Suprapubic skin (tissue), 4 donors: ENCODE data around the gene PPP2R3B. TPM values are rescaled to one million over a fixed set of nuclear protein-coding genes. Genes with fewer than 3 reads are reported as not detected.
"Not testable (repeated sequence)": the region's sequence is repeated elsewhere in the genome, so short reads cannot be mapped to it uniquely, and the experiment has no call there.

Experiments
- DNase-seq, 2 donors: peaks; one replicate each; pipeline ENCODE4 v3.0.0-alpha.2; 2019; ENCODE audit warnings: low spot score in 2 of 2
- H3K27ac ChIP-seq: fragments of 200-600 bp; sonication (generic); one replicate; pipeline ENCODE4 v1.5.1; 2019
- H3K27me3 ChIP-seq: fragments of 200-600 bp; sonication (generic); one replicate; pipeline ENCODE4 v1.5.1; 2019
- H3K36me3 ChIP-seq: fragments of 200-600 bp; sonication (generic); one replicate; pipeline ENCODE4 v1.5.1; 2019
- H3K4me1 ChIP-seq: fragments of 200-600 bp; sonication (generic); one replicate; pipeline ENCODE4 v1.5.1; 2019
- H3K4me3 ChIP-seq: fragments of 200-600 bp; sonication (generic); one replicate; pipeline ENCODE4 v1.5.1; 2019; ENCODE audit warnings: mild to moderate bottlenecking
- H3K9me3 ChIP-seq: fragments of 200-600 bp; sonication (generic); one replicate; pipeline ENCODE4 v1.5.1; 2019
- CTCF ChIP-seq, 2 donors: fragments of 200-600 bp in 1 of 2; fragments of 450-650 bp in 1 of 2; sonication (generic) in 1 of 2; IDR thresholded peaks; one replicate each; pipeline ENCODE4 v1.5.1; 2016 to 2019; ENCODE audit warnings: antibody characterized with exemption in 2 of 2, mild to moderate bottlenecking in 1 of 2, moderate library complexity in 1 of 2
- EP300 ChIP-seq: sonication (generic); formaldehyde crosslinking; IDR thresholded peaks from one replicate; pipeline ENCODE4 v1.6.1; 2017; ENCODE audit warnings: antibody characterized with exemption
- POLR2A ChIP-seq, 2 donors: fragments of 450-650 bp; IDR thresholded peaks; one replicate each; pipeline ENCODE4 v1.6.1; 2017; ENCODE audit warnings: antibody characterized with exemption in 2 of 2, mild to moderate bottlenecking in 2 of 2, moderate library complexity in 2 of 2
- POLR2AphosphoS5 ChIP-seq, 3 donors: sonication (generic); formaldehyde crosslinking; IDR thresholded peaks; one replicate each; pipeline ENCODE4 v1.6.1; 2017; ENCODE audit warnings: antibody characterized with exemption in 3 of 3
- WGBS: methylation state at CpG from one replicate; pipeline ENCODE4 v1.1.5; 2018; 5-methylcytosine and 5-hydroxymethylcytosine counted together
- total RNA-seq, 4 donors: library from RNA; depleted of rRNA; stranded (reverse); fragments of >200 nt; gene quantifications; one replicate each; pipeline ENCODE4 v1.1.0, GENCODE V29; 2016

Gene PPP2R3B
- total RNA-seq, 4 donors from 2014 or later, result 31.8 to 79.6 (median 47.1) TPM

GRCh38 chrX:352181-352580 lies 34.5 kb downstream of the PPP2R3B start:
- Histone ChIP-seq H3K4me3 (no peak overlapping the region), H3K27me3 (no peaks in the 10 kb centered on the region), H3K4me1 (no peaks in the 10 kb centered on the region), H3K36me3 (peaks cover 29% of the 10 kb centered on the region), H3K27ac (no peak overlapping the region), H3K9me3 (no peaks in the 10 kb centered on the region)
- TF ChIP-seq CTCF (IDR thresholded peaks at IDR 0.05) (no peak), EP300 (no peak), POLR2AphosphoS5 (IDR thresholded peaks at IDR 0.05) (no peak), POLR2A (IDR thresholded peaks at IDR 0.05) (no peak)
- DNase-seq, result no peak
- 95% methylated on average over 27 of the region's 27 CpGs for WGBS

- Histone ChIP-seq H3K36me3 (peaks cover 33% of the 10 kb centered on the region), H3K27ac (no peak overlapping the region), H3K4me3 (no peak overlapping the region), H3K4me1 (no peaks in the 10 kb centered on the region), H3K9me3 (no peaks in the 10 kb centered on the region), H3K27me3 (no peaks in the 10 kb centered on the region)
- no peak for TF ChIP-seq POLR2AphosphoS5 (IDR thresholded peaks at IDR 0.05)
- TF ChIP-seq CTCF (IDR thresholded peaks at IDR 0.05), result no peak
- no peak for TF ChIP-seq EP300
- no peak for TF ChIP-seq POLR2A (IDR thresholded peaks at IDR 0.05)
- 98% methylated on average over 10 of the region's 10 CpGs for WGBS
- peak in 1 of 2 donors; percentile 50 for DNase-seq
Observed at GRCh38 chrX:351736-352135, 35.0 kb downstream of the PPP2R3B start.

DNA sequence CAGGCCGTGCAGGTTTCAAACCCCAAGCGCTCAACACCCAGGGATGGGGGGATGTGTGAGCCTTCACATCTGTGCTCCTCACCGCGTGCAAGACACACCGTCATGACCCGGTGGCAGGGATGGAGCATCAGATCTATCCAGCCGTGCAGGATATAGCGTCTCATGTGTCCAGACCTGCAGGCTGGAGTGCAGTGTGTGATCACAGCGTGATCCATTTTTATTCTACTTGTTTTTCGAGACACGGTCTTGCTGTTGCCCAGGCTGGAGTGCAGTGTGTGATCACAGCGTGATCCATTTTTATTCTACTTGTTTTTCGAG lies 35.4 kb downstream of the PPP2R3B start:
- H3K27ac ChIP-seq, H3K4me3 ChIP-seq, DNase-seq, H3K4me1 ChIP-seq, H3K9me3 ChIP-seq, H3K27me3 ChIP-seq: not testable (repeated sequence)
- H3K36me3 ChIP-seq, result peaks cover 38% of the 10 kb centered on the region
- 98% methylated on average over 5 of the region's 13 CpGs for WGBS

- Histone ChIP-seq H3K27me3 (no peaks in the 10 kb centered on the region), H3K27ac (no peak overlapping the region), H3K4me1 (no peaks in the 10 kb centered on the region), H3K4me3 (no peak overlapping the region), H3K36me3 (peaks cover 40% of the 10 kb centered on the region), H3K9me3 (no peaks in the 10 kb centered on the region)
- no peak for DNase-seq
- TF ChIP-seq CTCF (IDR thresholded peaks at IDR 0.05) (no peak), EP300 (no peak)
- WGBS, result 95% methylated on average over 54 of the region's 61 CpGs
Observed at GRCh38 chrX:350534-351323, 36.0 kb downstream of the PPP2R3B start.

DNA sequence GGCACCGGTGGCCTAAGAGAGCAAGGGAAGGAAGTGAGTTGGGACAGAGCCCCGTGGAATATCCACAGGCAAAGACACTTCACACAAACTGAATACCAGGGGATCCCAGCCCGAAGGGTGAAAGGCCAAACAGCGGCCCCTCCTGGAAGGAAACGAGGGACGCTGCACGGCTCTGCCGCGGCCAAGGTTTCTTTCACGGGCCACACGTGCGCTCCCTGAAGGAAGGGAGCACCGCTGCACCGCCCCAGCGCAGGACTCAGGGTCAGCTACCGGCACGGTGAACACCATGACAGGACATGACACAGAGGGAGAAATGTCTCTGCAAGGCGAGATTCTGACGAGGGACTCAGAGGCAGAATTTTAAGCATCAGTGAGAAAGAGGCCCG lies 36.6 kb downstream of the PPP2R3B start:
- WGBS, result 89% methylated on average over 20 of the region's 20 CpGs
- TF ChIP-seq CTCF (IDR thresholded peaks at IDR 0.05), result no peak
- no peak for TF ChIP-seq EP300
- no peak for TF ChIP-seq POLR2AphosphoS5 (IDR thresholded peaks at IDR 0.05)
- TF ChIP-seq POLR2A (IDR thresholded peaks at IDR 0.05), result no peak
- Histone ChIP-seq H3K4me3 (no peak overlapping the region), H3K27me3 (no peaks in the 10 kb centered on the region), H3K9me3 (no peaks in the 10 kb centered on the region), H3K27ac (no peak overlapping the region), H3K4me1 (no peaks in the 10 kb centered on the region), H3K36me3 (peaks cover 40% of the 10 kb centered on the region)
- DNase-seq, result no peak

GRCh38 chrX:349702-350101 lies 37.0 kb downstream of the PPP2R3B start:
- H3K27ac ChIP-seq, result no peak overlapping the region
- TF ChIP-seq EP300 (no peak), POLR2AphosphoS5 (IDR thresholded peaks at IDR 0.05) (no peak), CTCF (IDR thresholded peaks at IDR 0.05) (no peak), POLR2A (IDR thresholded peaks at IDR 0.05) (no peak)
- H3K4me3 ChIP-seq, result no peak overlapping the region
- no peaks in the 10 kb centered on the region for H3K4me1 ChIP-seq
- H3K27me3 ChIP-seq, result no peaks in the 10 kb centered on the region
- peaks cover 42% of the 10 kb centered on the region for H3K36me3 ChIP-seq
- no peaks in the 10 kb centered on the region for H3K9me3 ChIP-seq
- 90% methylated on average over 10 of the region's 10 CpGs for WGBS
- peak in 1 of 2 donors; percentile 58 for DNase-seq
